HG03159 (cell line): ENCODE data around the gene RAB24.
"Not testable (repeated sequence)": the region's sequence is repeated elsewhere in the genome, so short reads cannot be mapped to it uniquely, and the experiment has no call there.

Experiments
- ATAC-seq: cut with Tn5 transposase; IDR thresholded peaks from one replicate; pipeline ENCODE4 v1.9.1; 2021; ENCODE audit warnings: mild to moderate bottlenecking, moderate library complexity; ENCODE audit not compliant: unreplicated experiment

Gene RAB24

DNA sequence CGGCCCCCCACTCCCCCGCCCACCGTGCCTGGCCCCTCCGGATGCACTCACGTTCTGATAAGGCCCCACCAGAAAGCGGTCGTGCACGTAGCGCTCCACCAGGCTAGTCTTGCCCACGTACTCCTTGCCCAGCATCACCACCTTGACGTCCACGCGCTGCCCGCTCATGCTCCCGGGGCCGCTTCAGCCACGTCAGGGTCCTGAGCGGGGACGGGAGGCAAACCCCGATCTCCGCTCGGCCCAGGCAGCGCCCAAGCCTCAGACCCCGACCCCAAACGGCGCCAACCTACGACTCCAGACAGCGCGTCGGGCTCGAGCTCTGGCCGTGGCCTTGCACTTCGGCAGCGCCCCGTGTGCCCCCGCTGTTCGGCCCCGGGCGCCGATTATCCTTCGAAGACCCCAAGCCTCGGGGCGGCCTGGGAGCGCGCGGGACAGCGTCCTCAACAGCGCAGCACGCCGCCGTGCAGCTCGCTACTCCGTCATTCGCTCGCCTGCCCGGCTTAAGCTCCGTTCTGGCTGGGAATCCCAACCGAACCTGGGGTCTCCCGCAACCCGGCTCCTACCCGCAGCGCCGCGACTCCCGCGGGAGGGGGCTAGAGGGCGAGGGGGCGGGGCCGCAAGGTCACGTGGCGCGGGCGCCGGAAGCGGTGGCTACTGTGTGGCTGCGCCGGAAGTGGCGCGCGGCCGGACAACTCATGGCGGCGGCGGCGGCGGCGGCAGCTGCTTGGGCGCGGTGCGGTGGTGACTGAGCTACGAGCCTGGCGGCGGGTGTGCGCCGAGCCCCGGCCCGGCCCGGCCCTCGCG, at the start of gene RAB24, which contains the start of gene PRELID1:
RAB24 (minus strand) TSS at position 599 of the 804 bp plus-strand sequence; CDS start at position 168, 431 bp downstream.
PRELID1 (plus strand) TSS at position 679 of the 804 bp plus-strand sequence. CDS start 187 bp downstream, outside the sequence.
- peak; percentile 62 for ATAC-seq

DNA sequence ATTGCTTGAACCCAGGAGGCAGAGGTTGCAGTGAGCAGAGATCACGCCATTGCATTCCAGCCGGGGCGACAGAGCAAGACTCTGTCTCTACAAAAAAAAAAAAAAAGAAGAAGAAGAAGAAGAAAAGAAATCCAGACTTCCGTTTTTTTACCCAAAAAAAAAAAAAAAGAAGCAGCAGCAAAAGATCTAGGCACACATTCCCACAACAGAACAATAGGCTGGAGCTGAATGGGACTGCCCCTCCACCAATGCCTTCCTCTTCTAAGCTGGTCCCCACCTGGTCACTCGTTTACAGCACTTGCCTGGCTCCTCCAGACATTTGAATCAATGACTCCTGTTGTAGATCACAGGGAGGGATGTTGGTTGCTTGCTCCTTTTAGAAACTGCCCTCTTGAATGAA, 49.6 kb upstream of the RAB24 start:
- ATAC-seq = no peak

DNA sequence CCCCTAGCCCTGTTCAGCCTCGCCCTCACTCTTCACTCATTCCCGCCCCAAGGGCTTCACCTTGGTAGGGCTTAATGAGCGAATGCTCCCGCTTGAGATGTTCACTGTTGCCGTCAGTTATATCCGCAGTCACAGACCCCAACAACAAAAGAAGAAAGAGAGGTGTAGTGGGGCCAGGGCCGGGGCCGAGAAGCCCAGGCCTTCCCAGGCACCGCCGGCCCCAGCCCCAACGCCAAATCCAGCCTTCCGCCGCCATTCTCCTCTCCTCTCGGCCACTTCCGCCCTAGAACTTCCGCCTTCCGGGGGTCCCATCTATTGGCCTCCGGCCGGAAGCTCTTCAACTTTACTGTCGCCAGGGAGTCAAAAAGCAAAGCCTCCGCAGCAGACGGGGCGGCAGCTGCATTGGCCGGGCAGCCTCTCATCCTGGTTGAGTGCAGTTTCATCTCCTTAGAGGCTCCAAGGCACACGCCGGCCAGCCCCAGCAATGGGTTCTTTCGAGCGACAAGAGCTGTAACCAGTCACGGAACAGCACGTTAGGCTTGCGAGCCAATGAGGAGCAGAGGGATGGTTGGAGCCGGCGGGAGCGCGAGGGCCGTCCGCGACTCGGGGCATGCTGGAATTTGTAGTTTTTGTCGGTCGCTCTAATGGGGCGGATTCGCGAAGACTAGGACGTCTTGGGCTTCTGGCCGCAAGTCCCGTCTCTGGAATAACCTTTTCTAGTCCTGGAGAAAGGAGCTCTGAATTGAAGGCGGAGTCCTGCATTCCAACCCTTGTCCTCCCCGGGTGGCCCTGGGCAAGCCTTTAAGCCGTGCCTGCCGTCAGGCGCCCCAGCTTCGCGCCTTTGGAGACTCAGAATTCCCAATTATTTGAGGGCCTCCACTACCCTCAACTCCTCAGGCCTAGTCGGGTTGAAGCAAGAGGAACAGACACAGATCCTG, 48.1 kb upstream of the RAB24 start, which contains the start of gene LMAN2:
LMAN2 (minus strand) TSS at position 277 of the 938 bp plus-strand sequence; CDS start at position 256, 21 bp downstream.
- ATAC-seq = peak; percentile 90

DNA sequence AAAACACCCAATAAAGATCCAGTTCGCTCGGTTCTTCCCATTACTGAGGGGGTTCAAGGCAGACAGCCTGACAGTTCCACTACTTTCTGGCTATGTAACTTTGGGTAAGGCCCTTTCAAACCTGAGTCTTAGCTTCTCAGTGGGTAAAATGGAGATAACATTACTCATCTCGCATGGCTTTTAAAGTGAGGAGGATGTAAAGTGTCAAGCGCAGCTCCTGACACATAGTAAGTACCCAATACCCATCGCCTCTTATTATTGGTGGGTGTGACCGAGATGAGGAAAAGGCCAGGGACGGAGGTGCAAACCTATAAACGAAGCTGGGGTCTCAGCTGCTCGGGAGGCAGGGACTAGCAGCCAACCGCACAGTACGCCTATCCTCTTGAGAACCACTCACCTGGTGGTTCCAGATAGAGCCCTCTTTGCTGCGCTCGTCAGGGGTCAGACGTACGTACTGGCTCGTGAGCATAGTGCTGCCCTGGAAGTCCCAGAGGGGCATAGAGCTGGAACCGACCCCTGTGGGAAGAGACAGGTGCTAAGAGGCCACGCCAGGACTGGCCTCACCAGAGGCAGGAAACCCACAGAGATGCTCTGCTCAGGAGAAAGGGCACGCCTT, 47.4 kb upstream of the RAB24 start:
- no peak for ATAC-seq

DNA sequence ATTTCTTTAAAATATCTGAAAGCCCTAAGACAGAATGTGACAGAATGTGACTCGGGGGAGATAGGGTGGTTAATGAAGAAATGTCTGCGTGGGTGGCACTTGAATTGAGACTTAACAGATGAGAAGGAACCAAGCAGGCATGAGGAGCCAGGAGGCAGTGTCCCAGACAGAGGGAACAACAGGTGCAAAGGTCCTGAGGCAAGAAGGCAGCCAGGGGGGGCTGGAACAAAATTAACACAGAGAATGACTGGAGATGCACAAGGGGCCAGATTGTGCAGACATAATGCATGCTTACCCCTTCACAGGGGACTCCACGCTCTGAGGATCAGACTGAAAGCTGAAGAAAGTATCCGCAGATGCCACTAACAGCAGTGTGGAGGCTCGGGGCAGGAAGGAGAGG, 46.2 kb upstream of the RAB24 start:
- no peak for ATAC-seq

DNA sequence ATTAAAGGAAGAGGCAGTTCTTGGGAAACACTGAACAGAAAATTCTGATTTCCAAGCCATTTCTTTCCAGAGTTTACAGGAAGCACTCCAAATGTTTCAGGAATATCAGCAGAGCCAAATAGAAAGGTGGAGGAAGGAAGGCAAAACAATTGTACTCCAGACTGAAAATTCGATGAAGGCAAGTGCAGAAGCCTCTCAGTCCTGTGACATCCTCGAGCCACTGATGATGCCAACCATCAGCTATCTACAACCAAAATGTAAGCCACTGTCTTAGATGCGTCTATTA, 45.8 kb upstream of the RAB24 start:
- no peak for ATAC-seq

DNA sequence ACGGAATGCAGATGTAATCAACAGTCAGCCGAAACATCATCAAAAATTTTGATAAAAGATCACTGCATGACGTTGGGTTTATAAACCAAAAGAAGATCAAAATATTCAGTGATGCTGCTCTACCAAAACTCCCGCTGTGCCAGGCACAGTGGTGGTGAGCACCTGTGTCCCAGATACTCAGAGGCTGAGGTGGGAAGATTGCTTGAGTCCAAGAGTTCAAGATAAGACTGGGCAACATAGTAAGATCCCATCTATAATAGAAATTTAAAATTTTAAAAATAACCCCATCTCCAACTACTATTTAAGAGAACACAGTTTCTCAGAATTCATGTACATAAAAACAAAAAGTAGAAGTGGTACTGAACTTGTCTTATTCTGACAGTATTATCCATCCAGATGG, 44.2 kb upstream of the RAB24 start:
- no peak for ATAC-seq

DNA sequence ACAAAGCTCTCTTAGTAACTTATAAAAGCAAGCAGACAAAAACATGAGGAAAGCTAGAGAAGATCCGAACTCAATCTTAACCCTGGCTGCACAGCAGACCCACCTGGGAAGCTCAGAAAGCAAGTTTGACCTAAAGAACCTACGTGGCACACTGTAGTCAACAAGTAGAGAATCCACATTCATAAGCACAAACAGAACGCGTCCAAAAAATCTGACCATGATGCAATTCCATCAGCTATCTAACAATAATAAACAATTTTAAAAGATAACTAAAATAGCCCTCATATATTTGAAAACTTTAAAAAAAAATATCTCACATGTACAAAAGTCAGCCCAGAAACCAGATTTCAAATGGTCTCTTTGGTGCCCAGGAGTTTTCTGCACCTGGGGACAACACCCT, 43.3 kb upstream of the RAB24 start:
- no peak for ATAC-seq

DNA sequence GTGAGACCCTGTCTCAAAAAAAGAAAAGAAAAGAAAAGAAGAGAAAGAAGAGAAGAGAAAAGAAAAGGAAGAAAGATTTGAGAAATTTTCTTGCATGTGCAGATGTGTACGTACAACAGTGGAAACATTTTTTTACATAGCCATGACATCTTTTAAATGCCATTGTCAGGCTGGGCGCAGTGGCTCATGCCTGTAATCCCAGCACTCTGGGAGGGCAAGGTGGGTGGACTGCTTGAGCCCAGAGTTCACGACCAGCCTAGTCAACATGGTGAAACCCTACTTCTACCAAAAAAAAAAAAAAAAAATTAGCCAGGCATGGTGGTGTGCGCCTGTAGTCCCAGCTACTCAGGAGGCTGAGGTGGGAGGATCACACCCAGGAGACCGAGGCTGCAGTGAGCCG, 41.4 kb upstream of the RAB24 start:
- ATAC-seq = no peak

DNA sequence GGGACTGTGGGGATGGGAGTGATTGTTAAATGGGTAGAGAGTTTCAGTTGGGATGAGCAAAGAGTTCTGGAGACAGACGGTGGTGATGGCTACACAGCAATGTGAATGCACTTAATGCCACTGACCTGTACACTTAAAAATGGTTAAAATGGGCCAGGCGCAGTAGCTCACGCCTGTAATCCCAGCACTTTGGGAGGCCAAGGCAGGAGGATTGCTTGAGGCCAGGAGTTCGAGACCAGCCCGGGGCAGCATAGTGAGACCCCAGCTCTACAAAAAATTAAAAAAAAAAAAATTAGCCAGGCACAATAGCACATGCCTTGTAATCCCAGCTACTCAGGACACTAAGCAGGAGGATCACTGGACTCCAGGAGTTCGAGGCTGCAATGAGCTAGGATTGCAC, 40.3 kb upstream of the RAB24 start:
- ATAC-seq = no peak

DNA sequence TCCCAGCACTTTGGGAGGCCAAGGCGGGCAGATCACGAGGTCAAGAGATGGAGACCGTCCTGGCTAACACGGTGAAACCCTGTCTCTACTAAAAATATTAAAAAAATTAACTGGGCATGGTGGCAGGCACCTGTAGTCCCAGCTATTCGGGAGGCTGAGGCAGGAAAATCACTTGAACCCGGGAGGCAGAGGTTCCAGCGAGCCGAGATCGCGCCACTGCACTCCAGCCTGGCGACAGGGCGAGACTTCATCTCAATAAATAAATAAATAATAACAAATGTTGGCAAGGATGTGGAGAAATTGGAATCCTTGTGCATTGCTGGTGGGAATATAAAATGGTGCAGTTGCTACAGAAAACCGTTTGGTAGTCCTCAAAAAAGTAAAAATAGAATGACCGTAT, 39.5 kb upstream of the RAB24 start:
- ATAC-seq = not testable (repeated sequence)

DNA sequence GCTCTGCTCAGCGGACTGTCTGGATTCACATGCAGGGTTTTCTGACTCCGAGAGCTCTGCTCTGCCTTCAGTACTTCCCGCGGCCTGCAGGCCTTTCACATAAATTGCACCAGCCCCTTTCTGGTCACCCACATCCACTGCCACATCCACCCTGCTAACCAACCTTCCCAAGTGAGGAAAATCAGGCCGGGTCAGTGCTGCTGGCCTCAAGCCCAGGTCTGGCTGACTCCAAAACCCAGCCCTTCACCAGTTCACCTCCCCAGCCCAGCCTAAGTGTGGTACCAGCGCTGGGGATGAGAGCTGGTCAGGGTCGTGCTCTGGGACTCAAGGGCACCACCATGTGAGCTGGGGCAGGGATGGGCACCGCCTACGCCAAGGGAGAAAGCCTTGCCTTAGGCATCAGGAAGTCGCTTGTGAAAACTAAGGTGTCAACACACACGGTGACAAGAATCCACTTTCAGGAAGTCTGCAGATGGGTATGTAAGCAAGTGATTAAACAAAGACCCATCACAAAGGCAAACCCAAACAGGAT, 35.7 kb upstream of the RAB24 start:
- no peak for ATAC-seq

DNA sequence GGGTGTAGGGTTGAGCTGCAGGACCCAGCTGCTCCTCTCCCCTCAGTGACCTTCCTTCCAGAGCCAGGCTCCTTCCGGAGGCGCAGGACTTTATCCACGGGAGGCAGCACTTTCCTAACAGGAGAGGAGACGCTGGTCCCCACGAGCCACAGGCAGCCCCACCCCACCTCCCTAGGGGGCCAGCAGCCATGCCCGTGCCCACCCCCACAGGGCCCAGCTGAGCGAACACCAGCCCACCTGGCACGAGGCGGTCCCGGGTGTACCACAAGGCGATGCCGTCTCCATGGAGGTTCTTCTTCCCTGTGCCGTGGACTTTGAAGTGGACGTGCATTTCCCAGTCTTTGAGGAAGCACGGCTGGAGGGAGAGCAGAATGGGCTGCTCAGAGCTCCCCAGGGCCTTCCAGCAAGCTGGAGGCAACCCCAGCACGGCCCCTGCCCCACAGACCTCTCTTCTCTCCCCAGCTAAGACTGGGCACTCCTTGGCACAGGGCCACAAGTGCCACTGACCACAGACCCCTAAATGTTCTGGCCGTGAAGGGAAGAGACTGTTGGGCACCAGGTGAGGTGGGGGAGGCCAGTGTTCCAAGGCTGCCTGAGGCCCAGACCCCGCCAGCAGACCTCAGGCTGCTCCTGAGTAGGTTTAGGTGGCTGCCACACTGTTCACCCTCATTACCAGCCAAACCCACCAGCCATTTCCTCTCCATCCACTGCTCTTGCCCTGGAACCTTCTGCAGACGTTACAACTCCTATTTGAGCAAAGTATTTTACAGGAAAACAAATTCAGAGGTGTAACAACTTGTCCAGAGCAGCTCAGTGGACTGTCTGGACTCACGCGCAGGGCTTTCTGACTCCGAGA, 35.0 kb upstream of the RAB24 start:
- ATAC-seq = no peak

DNA sequence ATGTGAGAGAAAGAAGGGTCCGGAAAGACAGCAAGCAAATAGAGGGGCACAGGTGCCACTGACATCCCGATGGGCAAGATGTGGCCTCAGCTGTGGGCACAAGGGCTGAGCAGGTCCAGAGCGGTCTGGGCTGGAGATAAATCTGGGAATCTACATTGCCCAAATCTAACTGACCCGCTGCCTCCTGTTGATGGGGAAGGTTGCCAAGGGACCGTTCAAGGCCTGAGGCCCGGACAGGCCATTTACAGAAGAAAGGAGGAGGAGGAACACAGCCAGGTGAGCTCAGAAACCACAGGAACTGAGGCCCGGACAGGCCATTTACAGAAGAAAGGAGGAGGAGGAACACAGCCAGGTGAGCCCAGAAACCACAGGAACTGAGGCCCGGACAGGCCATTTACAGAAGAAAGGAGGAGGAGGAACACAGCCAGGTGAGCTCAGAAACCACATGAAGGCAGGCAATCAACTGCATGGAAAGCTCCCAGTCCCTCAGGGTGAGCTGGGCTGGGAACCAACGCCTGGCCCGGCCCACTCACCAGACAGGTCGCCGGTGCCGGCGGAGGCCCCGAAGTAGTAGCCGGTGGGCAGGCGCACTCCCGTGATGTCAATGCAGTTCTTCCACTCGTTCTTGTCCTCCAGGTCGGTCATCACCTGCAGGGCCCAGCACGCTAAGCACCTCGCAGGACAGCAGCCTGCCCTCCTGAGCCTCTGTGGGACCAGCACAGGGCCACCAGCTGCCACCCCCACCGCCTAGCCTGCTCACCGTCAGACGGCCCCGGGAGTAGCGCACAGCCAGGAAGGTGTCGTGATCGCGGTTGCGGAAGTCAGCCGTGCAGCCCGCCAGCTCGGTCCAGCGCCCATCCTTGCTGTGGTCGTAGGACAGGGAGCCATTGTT, 33.3 kb upstream of the RAB24 start:
- ATAC-seq = no peak

DNA sequence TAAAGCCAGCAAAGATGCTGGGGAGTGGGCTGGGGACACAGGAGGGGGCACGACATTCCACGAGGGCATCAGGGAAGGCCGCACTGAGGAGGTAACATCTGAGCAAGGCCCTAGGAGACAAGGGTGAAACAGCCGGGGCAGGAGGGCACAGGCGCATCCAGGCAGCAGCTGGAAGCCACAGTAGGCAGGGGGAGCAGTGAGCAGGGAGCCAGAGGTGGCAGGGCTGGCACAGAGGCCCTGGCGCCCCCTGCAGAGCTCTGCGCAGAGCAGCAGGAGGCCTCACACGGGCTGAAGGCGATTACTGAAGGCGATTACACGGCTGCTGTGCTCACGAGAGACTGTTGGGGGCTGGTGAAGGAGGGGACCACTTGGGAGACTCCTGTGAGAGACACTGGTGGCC, 32.6 kb upstream of the RAB24 start:
- ATAC-seq = no peak

DNA sequence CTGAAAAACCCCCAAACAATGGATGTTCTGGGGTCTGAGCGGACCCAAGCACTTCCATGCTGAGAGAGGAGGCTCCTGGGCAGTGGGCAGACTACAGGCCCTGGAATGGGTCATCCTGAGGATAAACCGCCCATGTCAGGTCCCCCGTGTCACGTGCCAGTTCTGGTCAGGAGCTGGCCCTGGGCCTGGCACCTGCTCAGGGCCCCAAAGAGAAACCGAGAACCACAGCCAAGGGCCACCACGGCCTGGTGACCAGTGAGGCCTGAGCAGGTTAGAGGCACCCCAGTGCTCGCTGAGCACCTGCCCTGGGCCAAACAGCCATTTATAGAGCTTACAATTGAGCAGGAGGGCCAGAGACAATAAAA, 32.2 kb upstream of the RAB24 start:
- ATAC-seq = no peak

DNA sequence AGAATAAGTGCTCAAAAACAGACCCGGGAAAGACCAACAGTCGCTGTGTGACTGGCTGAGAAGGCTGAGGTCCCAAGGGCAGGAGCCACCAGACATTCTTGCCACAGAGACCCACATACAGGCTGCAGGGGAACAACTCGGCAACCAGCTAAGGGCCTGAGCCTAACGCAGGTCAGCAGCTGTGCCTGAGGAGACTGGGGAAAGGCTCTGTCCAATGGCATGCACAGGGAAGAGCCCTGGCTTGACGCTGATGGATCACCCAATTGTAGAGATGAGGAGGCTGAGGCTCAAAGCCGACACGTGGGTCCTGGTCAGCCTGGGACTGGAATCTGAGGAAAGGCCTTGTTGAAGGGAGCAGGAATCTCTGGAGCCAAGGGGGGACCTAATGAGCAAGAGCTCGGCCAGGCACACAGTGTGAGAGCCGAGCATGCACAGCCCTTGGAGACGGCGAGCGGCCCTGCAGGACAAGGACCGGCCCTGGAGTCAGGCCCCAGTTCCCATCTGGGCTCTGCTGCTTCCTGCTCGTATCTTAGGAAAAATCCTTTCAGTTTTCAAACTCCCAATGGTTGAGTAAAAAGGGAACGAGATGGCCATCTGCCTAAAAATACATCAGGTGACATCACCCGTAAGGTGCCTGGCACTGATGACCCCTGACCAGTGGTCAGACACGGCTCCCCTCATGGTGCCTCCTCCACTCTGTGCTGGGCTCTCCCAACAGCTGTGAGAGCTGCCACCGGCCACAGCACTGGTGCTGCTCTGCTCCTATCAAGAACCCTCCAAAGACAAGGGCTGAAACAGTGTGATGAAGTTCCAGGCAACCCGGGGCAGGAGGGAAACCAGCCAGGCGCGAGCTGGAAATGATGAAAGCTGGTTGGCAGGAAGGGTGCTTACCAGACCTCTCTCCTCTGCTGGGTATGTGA, 31.5 kb upstream of the RAB24 start:
- ATAC-seq = no peak

DNA sequence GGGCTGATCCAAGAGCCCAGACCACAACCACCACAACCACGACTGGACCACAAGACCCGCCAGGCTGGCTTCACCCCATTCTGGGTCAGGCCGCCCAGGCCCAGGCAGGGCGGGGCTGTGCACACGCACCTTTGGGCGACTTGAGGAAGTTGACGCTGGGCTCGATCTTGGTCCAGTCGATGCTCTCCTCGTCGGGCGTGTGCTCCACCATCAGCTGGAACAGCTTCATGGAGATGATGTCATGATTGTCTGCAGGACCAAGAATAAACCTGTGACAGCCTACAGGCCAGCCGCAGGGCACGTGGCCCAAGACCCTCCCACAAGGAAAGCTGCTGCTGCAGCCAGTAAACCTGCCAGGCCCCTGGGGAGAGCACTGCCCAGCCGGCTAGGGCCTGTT, 30.6 kb upstream of the RAB24 start:
- no peak for ATAC-seq
